OCI-LY1 (cell line): ENCODE data around the gene TRIM40.
"Not testable (repeated sequence)": the region's sequence is repeated elsewhere in the genome, so short reads cannot be mapped to it uniquely, and the experiment has no call there.

Source experiments
- H2AFZ ChIP-seq: fragments of 200-600 bp; sonication (generic), shearing (Covaris generic); 2 replicates; pipeline ENCODE4 v1.6.0; 2014; ENCODE audit warnings: antibody characterized with exemption, mild to moderate bottlenecking, low read length
- H3F3A ChIP-seq: fragments of 200-600 bp; sonication (generic), shearing (Covaris generic); 2 replicates; pipeline ENCODE4 v1.6.0; 2014; ENCODE audit warnings: mild to moderate bottlenecking, antibody characterized with exemption, low read length, moderate library complexity; ENCODE audit not compliant: insufficient read depth
- H3K27ac ChIP-seq: fragments of 200-600 bp; sonication (generic); 2 replicates; pipeline ENCODE4 v1.5.1; 2014; ENCODE audit warnings: low read length, mixed run types, mild to moderate bottlenecking, low read depth; ENCODE audit not compliant: poor library complexity, severe bottlenecking
- H3K27me3 ChIP-seq: fragments of 200-600 bp; sonication (generic); 2 replicates; pipeline ENCODE4 v1.6.0; 2014; ENCODE audit warnings: antibody characterized with exemption, mild to moderate bottlenecking, low read length, moderate library complexity; ENCODE audit not compliant: insufficient read depth
- H3K36me3 ChIP-seq: fragments of 200-600 bp; sonication (generic); 2 replicates; pipeline ENCODE4 v1.6.1; 2014; ENCODE audit warnings: mild to moderate bottlenecking, antibody characterized with exemption, low read length, moderate library complexity, mixed read lengths; ENCODE audit not compliant: insufficient read depth
- H3K4me1 ChIP-seq: fragments of 200-600 bp; sonication (generic); 2 replicates; pipeline ENCODE4 v1.5.1; 2014; ENCODE audit warnings: mild to moderate bottlenecking, low read length, moderate library complexity; ENCODE audit not compliant: insufficient read depth, severe bottlenecking
- H3K4me2 ChIP-seq: fragments of 200-600 bp; sonication (generic), shearing (Covaris generic); 2 replicates; pipeline ENCODE4 v1.6.1; 2014; ENCODE audit warnings: low read length
- H3K4me3 ChIP-seq: fragments of 200-600 bp; sonication (generic); 2 replicates; pipeline ENCODE4 v1.5.1; 2014; ENCODE audit warnings: low read length, low read depth, mild to moderate bottlenecking, mixed read lengths; ENCODE audit not compliant: poor library complexity, severe bottlenecking
- H3K79me2 ChIP-seq: fragments of 200-600 bp; shearing (Covaris generic); 2 replicates; pipeline ENCODE4 v1.6.1; 2016; ENCODE audit warnings: mixed run types, low read length, mixed read lengths; ENCODE audit not compliant: insufficient read depth
- H3K9ac ChIP-seq: fragments of 200-600 bp; sonication (generic), shearing (Covaris generic); 2 replicates; pipeline ENCODE4 v1.6.1; 2014; ENCODE audit warnings: mild to moderate bottlenecking, low read length, mixed read lengths
- H3K9me2 ChIP-seq: fragments of 200-600 bp; sonication (generic), shearing (Covaris generic); 2 replicates; pipeline ENCODE4 v1.6.1; 2014; ENCODE audit warnings: low read depth, mild to moderate bottlenecking, low read length, mixed read lengths
- H3K9me3 ChIP-seq: fragments of 200-600 bp; shearing (Covaris generic); 2 replicates; pipeline ENCODE4 v1.6.1; 2014; ENCODE audit warnings: low read length, mixed read lengths
- H4K20me1 ChIP-seq: fragments of 200-600 bp; sonication (generic), shearing (Covaris generic); 2 replicates; pipeline ENCODE4 v1.6.0; 2016; ENCODE audit warnings: mild to moderate bottlenecking, low read length; ENCODE audit not compliant: insufficient read depth
- EZH2 ChIP-seq: fragments of 200-600 bp; sonication (generic), shearing (Covaris generic); IDR thresholded peaks from 2 replicates; pipeline ENCODE4 v1.8.0; 2017; ENCODE audit warnings: borderline replicate concordance, mixed run types, mild to moderate bottlenecking, antibody characterized with exemption, low read length, moderate library complexity, mixed read lengths
- TF ChIP-seq, protein P1 (sequence below): fragments of 200-600 bp; sonication (generic), shearing (Covaris generic); IDR thresholded peaks from 2 replicates; pipeline ENCODE4 v1.5.1; 2017; ENCODE audit warnings: mild to moderate bottlenecking, antibody characterized with exemption, low read length, moderate library complexity, mixed read lengths

TRIM40 gene

DNA sequence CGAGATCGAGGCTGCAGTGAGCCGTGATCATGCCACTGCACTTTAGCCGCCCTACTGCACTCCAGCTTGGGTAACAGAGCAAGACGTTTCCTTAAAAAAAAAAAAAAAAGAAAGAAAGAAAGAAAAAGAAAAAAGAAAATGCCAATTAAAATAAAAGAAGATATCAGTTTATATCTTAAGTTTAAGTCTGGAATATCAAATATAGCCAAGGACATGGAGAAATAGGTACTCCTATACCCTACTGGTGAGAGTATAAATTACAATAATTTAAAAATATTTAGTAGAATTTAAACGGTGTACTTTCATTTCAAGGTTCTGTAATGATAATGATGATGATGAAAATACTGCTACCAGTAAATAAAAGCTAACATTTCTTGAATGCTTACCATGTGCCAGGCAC lies 19.2 kb upstream of the TRIM40 start:
- no peak overlapping the region for H3K4me3 ChIP-seq

DNA sequence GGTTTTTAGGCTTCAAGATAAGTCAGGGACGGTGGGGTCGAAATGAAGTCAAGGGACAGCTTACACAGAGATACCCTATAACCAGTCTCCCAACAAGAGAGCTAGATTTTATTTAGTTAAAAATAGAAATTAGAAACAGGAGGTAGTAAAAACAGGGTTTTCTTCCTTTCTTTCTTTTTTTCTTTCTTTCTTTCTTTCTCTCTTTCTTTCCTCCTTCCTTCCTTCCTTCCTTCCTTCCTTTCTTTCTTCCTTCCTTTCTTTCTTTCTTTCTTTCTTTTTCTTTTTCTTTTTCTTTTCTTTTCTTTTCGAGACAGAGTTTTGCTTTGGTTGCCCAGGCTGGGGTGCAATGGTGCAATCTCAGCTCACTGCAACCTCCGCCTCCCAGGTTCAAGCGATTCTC lies 17.2 kb upstream of the TRIM40 start:
- not testable (repeated sequence) for H3K27me3 ChIP-seq, H3K4me1 ChIP-seq, H3K27ac ChIP-seq, H2AFZ ChIP-seq, H3K79me2 ChIP-seq, H3K9ac ChIP-seq, H3K36me3 ChIP-seq, H4K20me1 ChIP-seq, H3K4me3 ChIP-seq, H3K9me3 ChIP-seq, H3K4me2 ChIP-seq, H3F3A ChIP-seq, H3K9me2 ChIP-seq

More for the DNA sequence above, 19.2 kb upstream of the TRIM40 start:
- H3K9ac ChIP-seq = no peak overlapping the region
- no peaks in the 10 kb centered on the region for H3K79me2 ChIP-seq
- no peaks in the 10 kb centered on the region for H3K36me3 ChIP-seq
- H3K9me2 ChIP-seq = no peaks in the 10 kb centered on the region
- no peaks in the 10 kb centered on the region for H3K4me1 ChIP-seq
- H4K20me1 ChIP-seq = no peaks in the 10 kb centered on the region
- H3K9me3 ChIP-seq = no peaks in the 10 kb centered on the region
- H3K27ac ChIP-seq = no peak overlapping the region
- no peaks in the 10 kb centered on the region for H3F3A ChIP-seq
- no peak overlapping the region for H3K4me2 ChIP-seq
- TF ChIP-seq EZH2 = no peak
- TF ChIP-seq, protein P1, sequence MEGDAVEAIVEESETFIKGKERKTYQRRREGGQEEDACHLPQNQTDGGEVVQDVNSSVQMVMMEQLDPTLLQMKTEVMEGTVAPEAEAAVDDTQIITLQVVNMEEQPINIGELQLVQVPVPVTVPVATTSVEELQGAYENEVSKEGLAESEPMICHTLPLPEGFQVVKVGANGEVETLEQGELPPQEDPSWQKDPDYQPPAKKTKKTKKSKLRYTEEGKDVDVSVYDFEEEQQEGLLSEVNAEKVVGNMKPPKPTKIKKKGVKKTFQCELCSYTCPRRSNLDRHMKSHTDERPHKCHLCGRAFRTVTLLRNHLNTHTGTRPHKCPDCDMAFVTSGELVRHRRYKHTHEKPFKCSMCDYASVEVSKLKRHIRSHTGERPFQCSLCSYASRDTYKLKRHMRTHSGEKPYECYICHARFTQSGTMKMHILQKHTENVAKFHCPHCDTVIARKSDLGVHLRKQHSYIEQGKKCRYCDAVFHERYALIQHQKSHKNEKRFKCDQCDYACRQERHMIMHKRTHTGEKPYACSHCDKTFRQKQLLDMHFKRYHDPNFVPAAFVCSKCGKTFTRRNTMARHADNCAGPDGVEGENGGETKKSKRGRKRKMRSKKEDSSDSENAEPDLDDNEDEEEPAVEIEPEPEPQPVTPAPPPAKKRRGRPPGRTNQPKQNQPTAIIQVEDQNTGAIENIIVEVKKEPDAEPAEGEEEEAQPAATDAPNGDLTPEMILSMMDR = no peak
- H3K27me3 ChIP-seq = no peaks in the 10 kb centered on the region; the same call in 1 of the 2 replicates
- H2AFZ ChIP-seq = no peak overlapping the region

DNA sequence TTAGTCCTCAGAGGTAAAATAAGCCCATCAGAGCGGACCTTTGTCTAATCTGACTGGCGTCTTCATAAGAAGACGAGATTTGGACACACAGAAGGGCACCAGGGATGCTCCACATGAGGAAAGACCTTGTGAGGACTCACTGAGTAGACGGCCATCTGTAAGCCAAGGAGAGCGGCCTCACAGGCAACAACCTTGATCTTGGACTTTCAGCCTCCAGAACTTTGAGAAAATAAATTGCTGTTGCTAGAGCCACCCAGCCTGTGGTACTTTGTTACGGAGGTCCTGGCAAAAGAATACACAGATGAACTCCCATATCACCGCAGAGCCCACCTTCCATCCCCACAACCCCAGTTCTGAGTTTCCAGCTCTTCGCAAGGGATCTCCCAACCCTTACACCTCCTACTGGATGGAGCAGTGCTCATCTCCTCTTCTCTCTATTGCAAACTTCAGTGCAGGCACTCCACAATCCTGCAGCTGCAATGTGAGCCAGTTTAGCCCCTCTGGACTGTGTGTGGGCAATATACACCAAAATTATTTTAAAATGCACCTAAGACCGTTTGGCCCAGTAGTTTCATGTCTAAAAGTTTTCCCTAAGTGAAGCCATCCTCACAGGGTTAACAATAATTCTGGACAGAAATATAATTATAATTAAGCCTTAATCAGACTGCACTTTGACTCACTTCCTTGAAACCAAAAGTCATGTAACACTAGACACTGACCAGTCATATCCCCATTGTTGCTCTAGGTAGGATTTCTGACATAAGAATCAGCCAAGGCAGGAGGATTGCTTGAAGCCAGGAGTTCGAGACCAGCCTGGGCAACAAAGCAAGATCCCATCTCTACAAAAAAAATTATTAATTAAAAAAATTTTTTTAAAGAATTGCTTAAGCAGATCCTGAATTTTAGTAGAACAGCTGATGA lies 14.2 kb upstream of the TRIM40 start:
- H4K20me1 ChIP-seq = no peaks in the 10 kb centered on the region
- no peaks in the 10 kb centered on the region for H3K36me3 ChIP-seq
- H2AFZ ChIP-seq = no peak overlapping the region
- no peak overlapping the region for H3K27ac ChIP-seq
- no peaks in the 10 kb centered on the region for H3K4me1 ChIP-seq
- no peak overlapping the region for H3K9ac ChIP-seq
- H3K9me3 ChIP-seq = no peaks in the 10 kb centered on the region
- H3K9me2 ChIP-seq = no peaks in the 10 kb centered on the region
- H3K27me3 ChIP-seq = no peaks in the 10 kb centered on the region; the same call in 1 of the 2 replicates
- no peaks in the 10 kb centered on the region for H3F3A ChIP-seq
- no peaks in the 10 kb centered on the region for H3K79me2 ChIP-seq
- TF ChIP-seq EZH2 = no peak
- TF ChIP-seq, protein P1 = no peak
- H3K4me3 ChIP-seq = no peak overlapping the region
- no peak overlapping the region for H3K4me2 ChIP-seq

DNA sequence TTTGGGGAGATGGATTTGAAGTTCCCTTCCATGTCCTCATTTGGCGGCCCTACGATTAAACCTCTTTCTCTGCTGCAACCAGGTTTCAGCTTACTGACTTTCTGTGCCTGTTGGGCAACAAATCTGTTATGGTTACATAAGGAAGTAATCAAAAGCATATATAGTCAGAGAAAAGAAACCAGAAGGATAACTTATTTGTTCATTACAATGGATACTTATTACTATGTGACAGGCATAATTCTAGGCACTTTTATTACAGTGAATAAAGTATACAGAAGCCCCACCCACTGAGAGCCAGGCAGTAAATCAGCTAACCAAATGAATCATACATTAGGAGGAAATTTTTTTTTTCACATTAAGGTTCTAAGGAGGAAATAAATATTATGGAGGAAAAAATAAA lies 13.4 kb upstream of the TRIM40 start:
- H3K4me1 ChIP-seq = no peaks in the 10 kb centered on the region
- H4K20me1 ChIP-seq = no peaks in the 10 kb centered on the region
- TF ChIP-seq EZH2 = no peak
- TF ChIP-seq, protein P1 = no peak
- H3K9ac ChIP-seq = no peak overlapping the region
- H3K4me2 ChIP-seq = no peak overlapping the region
- H3K9me3 ChIP-seq = no peaks in the 10 kb centered on the region
- no peaks in the 10 kb centered on the region for H3F3A ChIP-seq
- H3K79me2 ChIP-seq = no peaks in the 10 kb centered on the region
- no peaks in the 10 kb centered on the region for H3K9me2 ChIP-seq
- no peaks in the 10 kb centered on the region; the same call in 1 of the 2 replicates for H3K27me3 ChIP-seq
- no peak overlapping the region for H3K27ac ChIP-seq
- H2AFZ ChIP-seq = no peak overlapping the region
- no peaks in the 10 kb centered on the region for H3K36me3 ChIP-seq
- H3K4me3 ChIP-seq = no peak overlapping the region
